GM19395 (cell line): ENCODE measurements around the gene EXD3.

Experiments used
- ATAC-seq: cut with Tn5 transposase; IDR thresholded peaks from one replicate; pipeline ENCODE4 v1.9.1; 2021; ENCODE audit warnings: mild to moderate bottlenecking, moderate library complexity; ENCODE audit not compliant: unreplicated experiment

The EXD3 gene

DNA sequence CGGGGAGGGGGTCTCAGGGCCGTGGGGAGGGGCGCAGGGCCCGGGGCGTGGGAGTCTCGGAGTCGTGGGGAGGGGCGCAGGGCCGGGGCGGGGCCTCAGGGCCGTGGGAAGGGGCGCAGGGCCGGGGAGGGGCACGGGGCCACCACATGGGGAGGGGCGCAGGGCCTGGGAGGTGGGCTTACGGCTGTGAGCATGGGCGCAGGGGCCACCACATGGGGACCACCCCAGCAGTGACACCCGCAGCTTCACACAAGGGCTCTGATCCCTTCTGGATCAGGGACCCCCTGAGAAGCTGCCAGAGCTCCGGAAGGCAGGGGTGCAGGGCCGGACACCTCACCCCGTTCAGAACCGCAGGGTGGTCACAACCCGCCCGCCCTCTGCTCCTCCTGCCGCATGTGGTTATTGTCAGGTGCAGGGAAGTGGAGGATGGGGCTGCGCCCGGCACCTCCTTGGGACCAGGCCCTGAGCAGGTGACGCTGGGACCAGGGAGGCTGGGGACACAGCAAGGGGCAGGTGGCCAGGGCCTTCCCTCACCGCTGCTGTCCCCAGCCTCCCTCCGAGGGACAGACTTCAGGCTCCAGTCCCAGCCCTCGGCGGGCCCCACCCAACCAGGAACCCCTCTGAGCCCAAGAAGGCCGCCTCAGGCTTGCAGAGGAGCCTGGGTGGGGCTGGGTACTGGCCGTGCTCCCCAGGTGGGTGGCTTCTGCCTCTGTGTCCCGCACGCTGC is 53.7 kb downstream of the EXD3 start:
- ATAC-seq: no peak

DNA sequence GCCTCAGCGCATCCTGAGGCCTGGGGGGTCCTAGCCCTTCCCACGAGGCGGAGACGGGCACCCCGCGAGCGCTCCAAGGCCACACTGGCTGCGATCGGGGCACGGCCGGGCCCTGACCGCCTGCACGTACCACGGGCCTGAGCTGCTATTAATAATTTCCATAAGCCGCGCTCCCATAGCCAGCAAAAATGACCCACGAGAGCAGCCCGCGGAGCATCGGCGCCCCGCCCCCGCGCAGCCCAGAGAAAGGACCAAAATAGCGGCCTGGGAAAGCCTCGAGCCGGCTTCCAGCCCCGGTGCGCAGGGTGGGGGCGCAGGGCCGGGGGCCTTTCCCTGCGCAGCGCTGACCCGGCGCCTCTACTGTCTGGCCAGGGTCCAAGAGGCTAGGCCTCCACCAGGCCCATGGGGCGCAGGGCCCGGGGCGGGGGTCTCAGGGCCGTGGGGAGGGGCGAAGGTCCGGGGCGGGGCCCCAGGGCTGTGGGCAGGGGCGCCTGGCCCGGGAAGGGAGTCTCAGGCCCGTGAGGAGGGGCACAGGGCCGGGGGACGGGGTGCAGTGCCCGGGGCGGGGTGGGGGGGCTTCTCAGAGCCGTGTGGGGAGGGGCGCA is 54.4 kb downstream of the EXD3 start:
- no peak for ATAC-seq

DNA sequence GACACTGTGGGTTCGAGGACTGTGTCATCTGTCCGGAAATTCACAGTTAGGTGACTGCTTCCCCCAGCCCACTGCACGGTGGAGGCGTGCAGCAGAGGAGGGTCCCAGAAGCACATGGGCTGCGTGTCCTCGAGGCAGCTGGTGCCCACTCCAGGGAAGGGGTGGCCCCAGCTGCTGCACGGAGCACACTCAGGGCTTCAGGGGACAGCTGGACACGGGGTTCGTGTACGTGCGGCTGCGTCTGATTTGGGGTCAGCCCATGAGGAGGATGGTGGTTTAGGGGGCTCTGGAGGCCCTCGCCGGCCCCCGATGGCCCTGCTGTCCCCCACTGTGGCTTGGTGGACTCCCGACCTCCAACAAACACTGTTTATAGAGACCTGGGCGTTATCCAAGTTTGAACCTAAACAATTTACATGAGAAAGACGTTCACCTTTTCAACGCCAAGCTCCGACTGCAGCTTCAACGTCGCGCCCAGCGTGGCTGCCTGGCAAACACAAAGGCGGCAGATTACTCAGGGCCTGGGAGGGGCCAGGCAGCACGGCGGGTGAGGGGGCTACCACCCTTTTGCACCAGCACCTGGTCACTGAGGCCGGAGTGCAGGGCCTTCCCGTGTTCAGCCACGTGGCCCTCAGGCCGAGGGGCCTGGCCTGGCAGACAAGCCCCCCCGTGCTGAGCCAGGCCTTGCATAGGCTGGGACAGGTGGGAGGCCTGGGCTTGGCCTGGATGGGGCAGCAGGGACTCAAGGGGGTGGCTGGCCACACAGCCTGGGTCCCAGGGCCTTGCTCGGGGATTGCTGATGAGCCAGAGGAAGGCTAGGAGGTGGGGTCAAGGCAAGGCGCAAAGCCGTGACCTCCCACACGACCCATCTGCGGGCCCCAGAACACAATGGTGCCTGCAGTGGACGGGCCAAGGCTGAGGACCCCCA is 55.2 kb downstream of the EXD3 start:
- no peak for ATAC-seq

DNA sequence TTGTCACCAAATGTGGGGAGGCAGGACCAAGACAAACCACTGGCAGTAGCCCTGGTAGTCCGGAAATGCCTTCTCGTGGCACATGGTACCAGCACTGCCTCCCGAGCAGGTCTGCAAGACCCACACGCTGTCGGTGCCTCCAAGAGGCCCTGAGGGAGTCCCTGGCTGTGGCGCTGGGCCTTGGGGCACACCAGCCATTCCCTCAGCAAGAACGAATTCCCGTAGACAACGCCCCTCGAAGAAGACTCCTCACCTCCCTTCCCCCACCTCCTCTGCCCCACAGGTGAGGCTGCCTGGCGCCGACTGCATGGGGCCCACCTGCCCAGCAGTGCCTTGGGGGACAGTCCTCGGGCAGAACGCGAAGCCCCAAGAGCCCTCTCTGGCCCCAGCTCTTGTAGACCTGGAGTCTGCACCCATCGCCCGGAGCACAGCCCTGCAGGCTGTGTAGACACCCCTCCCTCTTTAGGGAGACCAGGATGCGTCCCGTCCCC is 56.0 kb downstream of the EXD3 start:
- no peak for ATAC-seq

DNA sequence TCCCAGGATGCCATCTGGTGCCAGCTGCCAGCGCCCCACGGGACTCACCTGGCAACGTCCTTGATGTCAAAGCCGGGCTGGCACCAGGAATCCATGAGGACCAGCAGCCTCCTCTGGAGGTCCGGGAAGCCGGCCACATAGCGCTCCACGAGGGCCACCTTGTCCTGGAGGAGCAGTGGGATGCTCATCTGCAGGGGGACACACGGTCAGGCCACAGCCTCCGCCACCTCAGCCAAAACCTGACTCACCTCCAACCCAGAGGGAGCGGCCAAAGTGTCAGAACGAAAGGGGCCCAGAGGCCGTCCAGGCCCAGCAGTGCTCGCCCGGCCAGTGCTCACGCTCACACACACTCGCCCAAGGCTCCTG is 56.5 kb downstream of the EXD3 start:
- ATAC-seq: no peak

DNA sequence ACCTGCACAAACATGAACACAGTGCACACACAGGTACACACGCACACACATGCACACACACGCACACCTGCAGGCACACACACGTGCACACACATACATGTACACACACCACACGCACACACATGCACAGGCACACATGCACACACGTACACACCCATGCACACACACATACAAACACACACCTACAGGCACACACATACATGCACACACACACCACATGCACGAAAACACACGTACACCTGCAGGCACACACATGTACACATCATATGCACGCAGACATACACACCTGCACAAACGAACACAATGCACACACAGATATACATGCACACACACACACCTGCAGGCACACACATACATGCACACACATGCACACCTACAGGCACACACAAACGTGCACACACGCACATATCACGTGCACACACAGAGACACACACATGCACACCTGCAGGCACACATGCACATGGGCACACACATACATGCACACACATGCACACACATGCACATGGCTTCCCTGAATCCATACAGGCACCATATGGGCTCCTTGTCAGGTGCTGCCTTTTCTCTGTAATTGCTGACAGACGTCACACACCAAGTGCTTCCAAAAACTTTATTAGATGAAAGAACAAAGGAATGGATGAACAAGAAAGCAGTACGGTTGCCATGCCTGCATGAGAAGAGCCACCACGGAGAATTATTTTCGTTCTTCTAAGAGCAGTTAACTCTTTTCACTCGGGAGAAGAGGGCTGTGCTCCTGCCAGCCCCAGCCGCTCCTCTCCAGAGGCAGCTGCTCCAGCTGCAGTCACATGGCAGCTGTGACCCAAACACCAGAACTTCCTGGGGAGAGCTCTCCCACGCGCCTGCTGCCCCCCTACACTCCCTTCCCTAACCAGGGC is 57.2 kb downstream of the EXD3 start:
- ATAC-seq: no peak

DNA sequence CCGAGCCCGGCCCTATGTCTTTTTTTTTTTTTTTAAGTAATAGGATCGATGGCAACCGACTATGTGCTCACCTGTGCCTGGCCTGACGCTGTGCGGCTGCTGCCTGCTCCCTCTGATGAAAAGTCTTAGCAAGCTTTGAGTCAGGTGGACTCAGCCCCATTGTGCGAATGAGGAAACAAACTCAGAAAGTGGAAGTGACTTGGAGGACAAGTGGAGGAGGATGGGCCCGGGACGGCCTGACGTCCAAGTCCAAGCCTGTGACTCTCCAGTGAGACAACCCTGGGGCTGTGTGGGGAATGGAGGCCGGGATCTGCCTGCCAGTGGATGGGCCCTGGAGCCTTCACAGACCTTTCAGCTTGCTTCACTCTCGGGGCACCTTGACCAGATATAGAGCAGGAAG is 57.9 kb downstream of the EXD3 start:
- no peak for ATAC-seq

DNA sequence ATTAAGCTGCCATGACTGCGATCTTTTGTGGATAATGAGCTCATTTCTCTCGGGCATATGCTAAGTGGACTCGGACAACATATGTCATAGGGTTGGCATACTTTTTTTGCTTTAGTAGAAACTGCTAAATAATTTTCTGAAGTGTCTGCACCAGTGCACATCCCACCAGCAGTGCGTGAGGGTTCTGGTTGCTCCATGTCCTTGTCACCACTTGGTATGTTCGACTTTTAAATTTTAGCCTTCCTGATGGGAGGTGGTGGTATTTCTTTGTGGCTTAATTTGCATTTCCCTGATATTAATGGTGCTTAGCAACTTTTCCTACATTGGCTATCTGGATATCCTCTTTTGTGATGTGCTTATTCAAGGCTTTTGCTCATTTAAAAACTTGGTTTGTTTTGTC is 63.1 kb downstream of the EXD3 start:
- ATAC-seq: no peak

DNA sequence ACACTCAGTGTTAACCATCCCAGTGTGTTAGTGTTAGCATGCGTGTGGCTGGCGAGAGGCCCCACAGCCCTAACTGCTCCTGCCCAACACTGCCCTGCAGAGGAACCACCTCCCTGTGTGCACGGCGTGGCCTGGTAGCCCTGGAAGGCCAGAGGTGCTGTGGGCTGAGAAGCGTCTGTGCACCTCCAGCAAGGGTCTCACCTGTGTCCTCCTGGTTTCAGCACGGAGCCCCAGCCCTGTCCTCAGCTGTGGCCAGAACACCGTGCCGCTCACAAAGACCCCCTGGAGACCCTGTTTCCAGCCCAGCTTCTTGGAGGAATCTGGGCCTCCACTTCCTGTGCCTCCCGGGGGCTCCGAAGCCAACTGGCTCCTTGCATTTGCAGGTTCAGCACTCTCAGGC is 64.8 kb downstream of the EXD3 start:
- no peak for ATAC-seq

DNA sequence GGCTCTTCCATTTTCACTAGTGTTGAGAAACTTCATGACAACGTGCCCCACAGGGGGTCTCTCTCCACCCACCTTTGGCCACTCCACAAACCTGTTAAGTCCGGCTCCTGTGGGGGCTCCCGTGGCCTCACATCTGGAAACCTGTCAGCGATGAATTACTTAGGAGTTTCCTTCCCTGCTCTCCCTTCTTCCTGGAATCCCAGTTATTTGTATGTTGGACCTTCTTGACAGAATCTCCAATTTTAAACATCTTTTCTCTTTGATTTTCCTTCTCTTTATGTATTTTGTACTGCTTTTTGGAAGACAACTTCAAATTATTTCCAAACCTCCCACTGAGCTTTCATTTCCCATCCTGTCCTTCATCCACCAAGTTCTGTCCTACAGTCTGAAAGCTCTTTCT is 65.8 kb downstream of the EXD3 start:
- no peak for ATAC-seq

DNA sequence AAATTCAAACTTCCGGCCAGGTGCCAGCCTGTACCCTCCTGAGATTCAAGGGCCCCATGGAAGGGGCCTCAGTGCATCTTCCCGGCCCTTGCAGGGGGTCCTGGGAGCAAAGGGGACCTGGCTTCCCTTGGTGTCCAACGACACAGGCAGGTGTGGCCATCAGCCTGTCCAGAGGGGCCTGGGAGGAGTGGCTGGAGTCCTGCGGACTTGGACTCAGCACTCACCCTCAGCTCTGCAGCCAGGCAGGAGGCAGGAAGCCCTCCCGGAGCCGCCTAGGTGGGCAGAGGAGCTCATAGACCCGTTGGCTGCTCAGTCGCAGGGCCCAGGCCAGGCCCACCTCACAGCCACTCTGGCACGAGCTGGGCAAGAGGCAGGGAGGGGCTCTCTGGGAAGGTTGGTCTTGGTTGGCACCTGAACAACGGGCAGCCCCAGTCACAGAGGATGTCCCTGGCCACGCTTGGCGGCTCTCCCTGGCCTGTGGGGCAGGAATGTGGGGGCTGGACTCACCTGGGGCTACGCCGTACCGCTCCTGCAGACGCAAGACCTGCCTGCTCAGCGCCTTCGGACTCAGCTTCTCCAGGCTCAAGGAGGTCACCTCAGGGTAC is 67.1 kb downstream of the EXD3 start:
- no peak for ATAC-seq

DNA sequence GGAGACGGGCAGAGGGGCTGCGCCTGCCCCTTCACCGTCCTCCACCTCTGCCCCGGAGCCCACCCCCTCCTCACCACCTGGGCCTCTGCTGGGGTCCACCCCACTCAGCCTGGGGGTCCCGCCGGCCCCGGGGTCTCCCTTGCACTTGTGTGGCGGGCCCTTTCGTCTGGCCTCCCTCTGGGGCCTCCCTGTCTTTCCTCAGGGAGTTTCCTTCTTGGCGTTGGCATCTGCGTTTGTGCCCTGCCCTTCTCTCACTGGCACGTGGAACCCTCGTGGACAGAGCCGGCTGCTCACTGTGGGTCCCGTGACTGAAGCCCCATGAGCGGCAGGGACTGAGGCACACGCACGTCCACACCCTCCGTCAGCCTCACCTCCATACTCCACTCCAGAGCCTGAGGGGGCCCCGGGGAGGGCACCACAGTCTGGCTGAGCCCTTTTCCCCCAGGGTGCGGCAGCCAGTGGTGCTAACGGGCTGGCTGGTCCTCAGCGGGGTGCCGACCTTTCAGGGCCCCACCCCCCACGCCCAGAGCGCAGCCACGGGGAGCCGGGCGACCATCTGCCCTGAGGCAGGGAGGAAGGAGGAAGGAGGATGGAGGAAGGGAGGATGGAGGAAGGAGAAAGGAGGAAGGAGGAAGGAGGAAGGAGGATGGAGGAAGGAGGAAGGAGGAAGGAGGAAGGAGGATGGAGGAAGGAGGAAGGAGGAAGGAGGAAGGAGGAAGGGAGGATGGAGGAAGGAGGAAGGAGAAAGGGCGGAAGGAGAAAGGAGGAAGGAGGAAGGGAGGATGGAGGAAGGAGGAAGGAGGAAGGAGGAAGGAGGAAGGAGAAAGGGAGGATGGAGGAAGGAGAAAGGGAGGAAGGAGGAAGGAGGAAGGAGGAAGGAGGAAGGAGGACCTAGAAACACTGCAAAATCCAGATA is 67.9 kb downstream of the EXD3 start:
- no peak for ATAC-seq

DNA sequence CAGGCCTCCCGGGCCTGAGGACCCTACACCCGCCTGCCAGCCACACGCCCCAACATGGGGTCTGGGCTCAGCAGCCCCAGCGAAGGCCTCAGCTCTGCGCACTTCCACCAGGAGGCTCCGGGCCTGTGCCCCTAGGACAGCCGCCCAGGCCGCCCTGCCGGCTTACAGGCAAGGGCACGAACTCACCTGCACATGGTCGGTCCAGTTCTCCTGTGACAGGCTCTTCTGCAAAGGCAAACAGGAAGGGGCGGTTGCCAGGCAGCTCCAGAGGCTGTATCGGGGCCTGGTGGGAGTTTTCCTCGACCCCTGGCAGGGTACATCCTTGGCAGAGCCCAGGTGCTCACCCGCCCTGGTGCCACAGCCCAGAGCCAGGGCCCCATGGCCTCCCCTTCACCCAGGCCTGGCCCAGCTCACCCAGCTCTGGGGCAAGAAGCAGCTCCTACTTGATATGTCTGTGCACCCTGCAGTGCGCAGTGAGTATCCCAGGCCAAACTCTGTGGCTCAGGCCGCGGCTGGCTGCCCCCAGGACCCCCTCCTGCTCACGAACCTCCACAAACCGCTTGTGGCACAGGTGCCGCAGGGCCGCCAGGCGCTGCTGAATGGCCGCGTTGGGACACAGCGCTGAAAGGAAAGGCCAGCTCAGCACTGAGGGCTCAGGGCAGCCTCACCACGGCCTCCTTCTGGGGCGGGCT is 68.7 kb downstream of the EXD3 start:
- no peak for ATAC-seq

DNA sequence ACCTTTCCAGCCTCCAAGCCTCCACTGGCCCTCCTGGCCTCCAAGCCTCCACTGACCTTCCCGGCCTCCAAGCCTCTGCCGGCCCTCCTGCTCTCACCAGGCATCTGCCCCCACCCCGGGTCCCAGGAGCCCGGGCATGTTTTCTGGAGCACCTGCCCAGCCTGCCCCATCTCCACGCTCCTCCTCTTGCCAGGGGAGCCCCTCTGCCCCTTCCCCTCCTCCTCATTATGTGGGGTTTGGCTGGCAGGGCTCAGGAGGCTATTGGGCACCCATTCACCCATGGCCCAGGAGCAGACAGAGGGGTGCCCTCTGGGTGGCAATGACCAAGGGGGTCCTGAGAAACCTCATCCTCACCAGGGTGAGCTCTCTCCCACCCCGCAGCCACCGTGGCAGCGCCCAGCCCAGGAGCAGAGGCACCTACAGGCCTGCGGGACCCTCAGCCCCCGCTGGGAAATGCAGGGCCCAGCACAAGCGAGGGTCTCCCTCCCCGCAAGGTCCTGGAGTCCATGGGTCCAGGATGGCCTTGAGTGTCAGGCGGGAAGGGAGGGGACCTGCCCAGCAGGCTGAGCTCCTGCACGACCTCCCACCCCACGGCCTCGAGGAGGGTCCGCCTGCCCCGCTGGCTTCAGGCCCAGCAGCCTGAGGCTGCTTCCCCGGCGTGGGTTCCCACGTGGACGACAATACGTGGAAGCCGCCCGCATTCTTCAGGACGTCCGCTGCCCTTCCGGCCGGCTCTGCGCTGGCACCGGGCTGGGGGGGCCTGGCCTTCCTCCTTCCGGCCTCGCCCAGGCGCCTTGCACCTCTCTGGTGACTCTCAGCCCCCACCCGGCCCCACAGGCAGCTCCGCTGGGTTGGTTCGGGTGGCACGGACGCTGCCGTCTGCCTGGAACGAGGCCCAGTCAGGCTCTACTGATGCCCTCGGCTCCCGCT is 69.5 kb downstream of the EXD3 start:
- ATAC-seq: no peak

DNA sequence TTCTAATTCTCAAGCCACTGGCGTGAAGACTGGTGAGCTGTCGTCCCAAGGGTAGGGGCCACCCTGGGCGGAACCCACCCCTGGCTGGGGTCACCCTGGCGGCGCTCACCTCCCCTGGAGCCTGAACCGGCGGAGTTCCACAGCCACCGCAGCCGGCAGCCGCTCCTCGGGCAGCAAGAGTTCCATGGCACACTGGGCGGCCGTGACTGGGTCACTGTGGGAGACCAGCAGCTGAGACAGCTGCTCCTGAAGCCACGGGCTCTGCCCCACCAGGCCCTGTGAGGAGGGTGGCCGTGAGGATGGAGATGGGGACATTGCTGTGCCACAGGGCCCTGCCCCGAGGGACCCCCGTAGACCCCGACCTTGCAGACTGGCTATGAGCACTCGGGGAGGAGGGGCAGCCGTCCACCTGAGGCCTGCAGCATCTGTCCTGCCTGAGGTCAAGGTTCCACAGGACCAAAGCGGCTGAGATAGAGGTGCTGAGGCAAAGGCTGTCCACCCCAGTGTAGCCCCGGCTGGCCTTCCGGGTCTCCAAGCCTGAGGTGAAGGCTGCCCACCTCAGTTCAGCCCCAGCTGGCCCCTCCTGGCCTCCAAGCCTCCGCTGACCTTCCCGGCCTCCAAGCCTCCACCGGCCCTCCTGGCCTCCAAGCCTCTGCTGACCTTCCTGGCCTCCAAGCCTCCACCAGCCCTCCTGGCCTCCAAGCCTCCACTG is 70.3 kb downstream of the EXD3 start:
- ATAC-seq: no peak

DNA sequence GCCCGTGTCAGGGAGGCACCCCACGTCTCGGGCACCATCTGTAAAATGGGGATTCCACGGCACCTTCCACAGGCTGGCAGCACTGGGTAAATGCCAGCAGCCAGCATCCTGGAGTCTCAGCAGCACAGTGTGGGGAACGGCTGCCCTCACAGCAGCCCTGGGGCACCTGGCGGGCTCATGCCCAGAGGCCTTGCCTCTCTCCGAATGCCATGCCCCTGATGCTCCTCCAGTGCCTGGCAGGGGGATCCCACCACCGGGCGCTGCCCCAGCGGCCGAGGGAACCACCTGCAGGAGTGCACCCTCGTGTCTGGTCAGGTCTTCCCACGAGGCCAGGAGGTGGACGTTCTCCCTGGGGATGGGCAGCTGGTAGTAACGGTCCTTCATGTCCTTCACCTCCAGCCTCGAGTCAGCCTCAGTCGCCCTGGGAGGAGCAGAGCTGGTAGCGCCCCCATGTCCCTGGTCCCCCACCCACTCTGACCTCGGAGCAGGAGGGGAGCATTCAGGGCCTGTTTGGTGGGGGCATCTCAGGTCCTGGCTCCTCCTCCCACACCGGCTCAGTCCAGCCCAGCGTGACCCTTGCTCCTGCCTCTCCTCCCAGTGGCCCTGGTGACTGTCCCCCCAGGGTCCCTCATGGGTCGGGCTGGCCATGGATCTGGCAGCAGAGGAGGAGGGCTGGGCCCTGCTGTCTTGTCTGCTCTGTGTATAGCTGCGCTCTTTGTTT is 71.0 kb downstream of the EXD3 start:
- no peak for ATAC-seq
